Esophagus muscularis mucosa (tissue), 3 donors: ENCODE results near the gene SLC25A20.

Experiments used
- CTCF ChIP-seq, 3 experiments: fragments of 200-600 bp in 2 of 3; fragments of 450-650 bp in 1 of 3; sonication (generic) in 2 of 3; IDR thresholded peaks; one replicate each; pipeline ENCODE4 v1.5.1; 2017 to 2019; ENCODE audit warnings: antibody characterized with exemption in 3 of 3, mild to moderate bottlenecking in 2 of 3, moderate library complexity in 1 of 3
- POLR2A ChIP-seq: fragments of 450-650 bp; IDR thresholded peaks from one replicate; pipeline ENCODE4 v1.6.1; 2017; ENCODE audit warnings: antibody characterized with exemption, moderate library complexity, mild to moderate bottlenecking, low read depth
- POLR2AphosphoS5 ChIP-seq, 2 donors: sonication (generic); formaldehyde crosslinking; IDR thresholded peaks; one replicate each; pipeline ENCODE4 v1.6.1; 2017; ENCODE audit warnings: antibody characterized with exemption in 2 of 2

- TF ChIP-seq POLR2A (no peak), POLR2AphosphoS5 (IDR thresholded peaks at IDR 0.05) (no peak), CTCF (IDR thresholded peaks at IDR 0.05) (no peak)
These were observed 42.2 kb downstream of the SLC25A20 start for GRCh38 chr3:48856469-48856868.
